Neural cell (in vitro differentiated cells): ENCODE data around the gene ZBTB7B. TPM values are rescaled to one million over a fixed set of nuclear protein-coding genes. Genes with fewer than 3 reads are reported as not detected.

ENCODE experiments used
- H2AFZ ChIP-seq: fragments of 200-600, 300-800 bp; sonication (generic), shearing (Covaris generic); 2 replicates; pipeline ENCODE4 v1.6.0; 2014; ENCODE audit warnings: low read depth, mild to moderate bottlenecking, antibody characterized with exemption, low read length, moderate library complexity
- H3F3A ChIP-seq: fragments of 200-600 bp; shearing (Covaris generic); 2 replicates; pipeline ENCODE4 v1.6.1; 2016; ENCODE audit warnings: mild to moderate bottlenecking, moderate library complexity, mixed read lengths, antibody characterized with exemption, low read length; ENCODE audit not compliant: insufficient read depth, poor library complexity, severe bottlenecking
- H3K27ac ChIP-seq: fragments of 200-600, 300-800 bp; sonication (generic), shearing (Covaris generic); 2 replicates; pipeline ENCODE4 v1.5.1; 2014; ENCODE audit warnings: mild to moderate bottlenecking, low read length, moderate library complexity
- H3K27me3 ChIP-seq: fragments of 300-800, 200-600 bp; sonication (generic), shearing (Covaris generic); 2 replicates; pipeline ENCODE4 v1.6.0; 2014; ENCODE audit warnings: mild to moderate bottlenecking, low read depth, low read length, moderate library complexity; ENCODE audit not compliant: insufficient read depth
- H3K36me3 ChIP-seq: fragments of 300-800, 200-600 bp; sonication (generic), shearing (Covaris generic); 2 replicates; pipeline ENCODE4 v1.5.1; 2014; ENCODE audit warnings: mild to moderate bottlenecking, antibody characterized with exemption, low read length, moderate library complexity; ENCODE audit not compliant: insufficient read depth
- H3K4me2 ChIP-seq: fragments of 300-800, 200-600 bp; sonication (generic), shearing (Covaris generic); 2 replicates; pipeline ENCODE4 v1.6.0; 2014; ENCODE audit warnings: mild to moderate bottlenecking, low read length
- H3K4me3 ChIP-seq: fragments of 300-800, 200-600 bp; sonication (generic), shearing (Covaris generic); 2 replicates; pipeline ENCODE4 v1.5.1; 2014; ENCODE audit warnings: mild to moderate bottlenecking, low read length, moderate library complexity
- H3K79me2 ChIP-seq: fragments of 200-600 bp; shearing (Covaris generic); replicated peaks from 2 replicates; pipeline ENCODE4 v1.6.0; 2014; ENCODE audit warnings: mild to moderate bottlenecking, low read length, moderate library complexity; ENCODE audit not compliant: insufficient read depth
- H3K9ac ChIP-seq: fragments of 300-800, 200-600 bp; sonication (generic), shearing (Covaris generic); 2 replicates; pipeline ENCODE4 v1.6.1; 2016; ENCODE audit warnings: mild to moderate bottlenecking, low read length, mixed read lengths
- H3K9me2 ChIP-seq: fragments of 200-600 bp; shearing (Covaris generic); 2 replicates; pipeline ENCODE4 v1.6.1; 2016; ENCODE audit warnings: mild to moderate bottlenecking, low read length, mixed read lengths; ENCODE audit not compliant: insufficient read depth
- H3K9me3 ChIP-seq: fragments of 200-600, 300-800 bp; sonication (generic), shearing (Covaris generic); 2 replicates; pipeline ENCODE4 v1.6.1; 2016; ENCODE audit warnings: mild to moderate bottlenecking, mixed run types, low read length, moderate library complexity, mixed read lengths
- H4K20me1 ChIP-seq: fragments of 200-600 bp; shearing (Covaris generic); 2 replicates; pipeline ENCODE4 v1.6.1; 2016; ENCODE audit warnings: mild to moderate bottlenecking, mixed run types; ENCODE audit not compliant: insufficient read depth
- EP300 ChIP-seq: fragments of 450-650 bp; conservative IDR thresholded peaks from 2 replicates; pipeline ENCODE4 v1.6.1; 2014; ENCODE audit warnings: antibody characterized with exemption, mild to moderate bottlenecking, moderate library complexity; ENCODE audit not compliant: poor library complexity, severe bottlenecking
- EZH2 ChIP-seq: fragments of 200-600, 300-800 bp; shearing (Covaris generic), sonication (generic); IDR thresholded peaks from 2 replicates; pipeline ENCODE4 v1.6.1; 2014; ENCODE audit warnings: antibody characterized with exemption, low read length, borderline replicate concordance, mild to moderate bottlenecking; ENCODE audit not compliant: insufficient read depth, poor library complexity, severe bottlenecking
- MXI1 ChIP-seq: fragments of 450-650 bp; conservative IDR thresholded peaks from 2 replicates; pipeline ENCODE4 v1.6.1; 2014; ENCODE audit warnings: antibody characterized with exemption, mild to moderate bottlenecking; ENCODE audit not compliant: poor library complexity, severe bottlenecking
- POLR2AphosphoS5 ChIP-seq: IDR thresholded peaks from 2 replicates; pipeline ENCODE4 v1.6.1; 2012
- RAD21 ChIP-seq: fragments of 450-650 bp; conservative IDR thresholded peaks from 2 replicates; pipeline ENCODE4 v1.6.1; 2014; ENCODE audit warnings: antibody characterized with exemption, mild to moderate bottlenecking, moderate library complexity
- SMC3 ChIP-seq: fragments of 450-650 bp; conservative IDR thresholded peaks from 2 replicates; pipeline ENCODE4 v1.6.1; 2014; ENCODE audit warnings: antibody characterized with exemption, mild to moderate bottlenecking, moderate library complexity; ENCODE audit not compliant: poor library complexity
- TAF1 ChIP-seq: IDR thresholded peaks from 2 replicates; pipeline ENCODE4 v1.6.1; 2012; ENCODE audit warnings: low read depth
- polyA plus RNA-seq: library from polyadenylated mRNA; depleted of rRNA; stranded (reverse); fragments of >200 nt; gene quantifications from 2 replicates; pipeline ENCODE4 v1.2.3, GENCODE V29; 2014
- TF ChIP-seq, protein P1 (sequence below): fragments of 450-650 bp; IDR thresholded peaks from 2 replicates; pipeline ENCODE4 v1.5.1; 2014; ENCODE audit warnings: antibody characterized with exemption, mild to moderate bottlenecking, moderate library complexity; ENCODE audit not compliant: poor library complexity, severe bottlenecking
- TF ChIP-seq, protein P2 (sequence below): IDR thresholded peaks from 2 replicates; pipeline ENCODE4 v1.6.1; 2012; ENCODE audit warnings: borderline replicate concordance

The ZBTB7B gene
- polyA plus RNA-seq, 1 donor from 2014 or later: 0.54 TPM

DNA sequence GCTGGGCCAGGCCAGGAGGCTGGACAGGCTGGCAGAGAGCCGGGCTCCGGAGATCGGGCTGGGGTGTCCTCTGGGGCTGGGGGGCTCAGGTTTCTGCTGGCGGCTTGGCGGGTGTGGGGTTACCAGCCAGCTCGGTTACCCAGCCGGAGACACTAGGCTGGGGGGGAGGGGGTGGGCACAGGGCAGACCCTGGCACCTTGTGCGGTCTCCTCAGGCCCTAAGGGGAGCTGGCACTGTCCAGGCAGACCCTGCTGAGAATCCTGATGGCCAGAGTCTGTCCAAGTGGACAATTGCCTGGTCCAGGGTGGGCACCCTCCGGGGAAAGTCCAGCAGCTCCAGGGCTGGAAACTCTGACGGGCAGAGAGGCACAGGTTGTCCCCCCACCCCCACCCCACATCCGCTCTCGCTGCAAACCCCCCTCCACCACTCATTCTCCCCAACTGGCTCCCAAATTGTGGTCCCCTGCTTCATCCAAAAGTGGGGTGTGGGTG is 6.7 kb downstream of the ZBTB7B start:
- Histone ChIP-seq H4K20me1 (no peaks in the 10 kb centered on the region), H3K4me2 (no peak overlapping the region), H3F3A (no peaks in the 10 kb centered on the region), H3K79me2 (no peaks in the 10 kb centered on the region), H3K4me3 (no peak overlapping the region), H3K9me3 (no peaks in the 10 kb centered on the region), H3K9me2 (no peaks in the 10 kb centered on the region), H3K27ac (no peak overlapping the region), H3K27me3 (no peaks in the 10 kb centered on the region), H2AFZ (no peak overlapping the region), H3K36me3 (no peaks in the 10 kb centered on the region), H3K9ac (no peak overlapping the region)
- TF ChIP-seq, protein P1, sequence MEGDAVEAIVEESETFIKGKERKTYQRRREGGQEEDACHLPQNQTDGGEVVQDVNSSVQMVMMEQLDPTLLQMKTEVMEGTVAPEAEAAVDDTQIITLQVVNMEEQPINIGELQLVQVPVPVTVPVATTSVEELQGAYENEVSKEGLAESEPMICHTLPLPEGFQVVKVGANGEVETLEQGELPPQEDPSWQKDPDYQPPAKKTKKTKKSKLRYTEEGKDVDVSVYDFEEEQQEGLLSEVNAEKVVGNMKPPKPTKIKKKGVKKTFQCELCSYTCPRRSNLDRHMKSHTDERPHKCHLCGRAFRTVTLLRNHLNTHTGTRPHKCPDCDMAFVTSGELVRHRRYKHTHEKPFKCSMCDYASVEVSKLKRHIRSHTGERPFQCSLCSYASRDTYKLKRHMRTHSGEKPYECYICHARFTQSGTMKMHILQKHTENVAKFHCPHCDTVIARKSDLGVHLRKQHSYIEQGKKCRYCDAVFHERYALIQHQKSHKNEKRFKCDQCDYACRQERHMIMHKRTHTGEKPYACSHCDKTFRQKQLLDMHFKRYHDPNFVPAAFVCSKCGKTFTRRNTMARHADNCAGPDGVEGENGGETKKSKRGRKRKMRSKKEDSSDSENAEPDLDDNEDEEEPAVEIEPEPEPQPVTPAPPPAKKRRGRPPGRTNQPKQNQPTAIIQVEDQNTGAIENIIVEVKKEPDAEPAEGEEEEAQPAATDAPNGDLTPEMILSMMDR: no peak
- TF ChIP-seq RAD21: no peak
- TF ChIP-seq POLR2AphosphoS5: no peak
- no peak for TF ChIP-seq EP300
- TF ChIP-seq SMC3: no peak

DNA sequence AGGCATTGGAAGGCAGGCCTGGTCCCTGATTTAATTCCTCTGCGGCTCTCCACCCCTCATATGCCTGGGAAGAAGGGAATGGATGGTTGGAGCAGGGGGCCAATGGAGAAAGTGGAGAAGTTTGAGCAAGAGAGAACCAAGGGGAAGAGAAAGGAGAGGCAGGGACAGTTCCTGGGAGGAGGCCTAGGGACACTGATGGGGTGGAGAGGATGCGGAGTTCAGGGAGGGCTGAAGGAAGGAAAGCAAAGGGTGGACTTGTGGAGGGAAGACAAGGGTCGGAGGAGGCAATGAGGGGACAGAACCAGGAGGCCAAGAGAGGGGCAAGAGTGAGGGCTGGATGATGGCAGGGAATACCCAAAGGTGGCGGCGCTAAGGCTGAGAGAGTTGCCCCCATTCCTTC is 7.1 kb downstream of the ZBTB7B start:
- Histone ChIP-seq H3F3A (no peaks in the 10 kb centered on the region), H2AFZ (no peak overlapping the region), H3K9me2 (no peaks in the 10 kb centered on the region), H3K79me2 (no peaks in the 10 kb centered on the region), H3K27me3 (no peaks in the 10 kb centered on the region), H3K27ac (no peak overlapping the region), H3K9me3 (no peaks in the 10 kb centered on the region), H3K4me3 (no peak overlapping the region), H3K4me2 (no peak overlapping the region), H4K20me1 (no peaks in the 10 kb centered on the region), H3K36me3 (no peaks in the 10 kb centered on the region), H3K9ac (no peak overlapping the region)
- TF ChIP-seq MXI1 (no peak), SMC3 (no peak), RAD21 (no peak), EP300 (no peak), POLR2AphosphoS5 (no peak), EZH2 (no peak), TAF1 (no peak)
- TF ChIP-seq, protein P2, sequence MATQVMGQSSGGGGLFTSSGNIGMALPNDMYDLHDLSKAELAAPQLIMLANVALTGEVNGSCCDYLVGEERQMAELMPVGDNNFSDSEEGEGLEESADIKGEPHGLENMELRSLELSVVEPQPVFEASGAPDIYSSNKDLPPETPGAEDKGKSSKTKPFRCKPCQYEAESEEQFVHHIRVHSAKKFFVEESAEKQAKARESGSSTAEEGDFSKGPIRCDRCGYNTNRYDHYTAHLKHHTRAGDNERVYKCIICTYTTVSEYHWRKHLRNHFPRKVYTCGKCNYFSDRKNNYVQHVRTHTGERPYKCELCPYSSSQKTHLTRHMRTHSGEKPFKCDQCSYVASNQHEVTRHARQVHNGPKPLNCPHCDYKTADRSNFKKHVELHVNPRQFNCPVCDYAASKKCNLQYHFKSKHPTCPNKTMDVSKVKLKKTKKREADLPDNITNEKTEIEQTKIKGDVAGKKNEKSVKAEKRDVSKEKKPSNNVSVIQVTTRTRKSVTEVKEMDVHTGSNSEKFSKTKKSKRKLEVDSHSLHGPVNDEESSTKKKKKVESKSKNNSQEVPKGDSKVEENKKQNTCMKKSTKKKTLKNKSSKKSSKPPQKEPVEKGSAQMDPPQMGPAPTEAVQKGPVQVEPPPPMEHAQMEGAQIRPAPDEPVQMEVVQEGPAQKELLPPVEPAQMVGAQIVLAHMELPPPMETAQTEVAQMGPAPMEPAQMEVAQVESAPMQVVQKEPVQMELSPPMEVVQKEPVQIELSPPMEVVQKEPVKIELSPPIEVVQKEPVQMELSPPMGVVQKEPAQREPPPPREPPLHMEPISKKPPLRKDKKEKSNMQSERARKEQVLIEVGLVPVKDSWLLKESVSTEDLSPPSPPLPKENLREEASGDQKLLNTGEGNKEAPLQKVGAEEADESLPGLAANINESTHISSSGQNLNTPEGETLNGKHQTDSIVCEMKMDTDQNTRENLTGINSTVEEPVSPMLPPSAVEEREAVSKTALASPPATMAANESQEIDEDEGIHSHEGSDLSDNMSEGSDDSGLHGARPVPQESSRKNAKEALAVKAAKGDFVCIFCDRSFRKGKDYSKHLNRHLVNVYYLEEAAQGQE: no peak
- TF ChIP-seq, protein P1: no peak
